Sciatic nerve (tissue), 2 donors: ENCODE results near the gene GOLGA6L10. TPM values are rescaled to one million over a fixed set of nuclear protein-coding genes. Genes with fewer than 3 reads are reported as not detected.
A peak's percentile ranks its signal among the peaks of the same experiment; 100 is the strongest.
"Not testable (repeated sequence)": the region's sequence is repeated elsewhere in the genome, so short reads cannot be mapped to it uniquely, and the experiment has no call there.

Experiments
- ATAC-seq: fragments of 200-7000 bp; cut with Tn5 transposase; one replicate; pipeline ENCODE4 v1.9.1; 2020; ENCODE audit warnings: mild to moderate bottlenecking, moderate library complexity
- DNase-seq: peaks from one replicate; pipeline ENCODE4 v3.0.0-alpha.2; 2020; ENCODE audit warnings: low spot score
- intact Hi-C: fragments of 100-400 bp; cut with DNase I; formaldehyde crosslinking; loops from one replicate; pipeline ENCODE4 v1.14.2; 2022
- total RNA-seq: library from RNA; stranded (reverse); fragmentation: NEBNext Ultra II Directional; extraction: Animal tissue kit (Norgen Biotek cat#: 25700); gene quantifications from one replicate; pipeline ENCODE4 v1.2.1, GENCODE V29; 2021
- donor health status: DM: no; HTN: no; CAD: no.
- donor health status: DM: no; HTN: no; CAD: no.

GOLGA6L10 gene
- total RNA-seq, result 1.9 TPM

- ATAC-seq, DNase-seq, intact Hi-C loops: not testable (repeated sequence)
These were observed at the start of gene GOLGA6L10 for GRCh38 chr15:82349375-82349774. Gene GOLGA6L10, minus strand, starts transcription at chr15:82349475. Its CDS starts 100 bp downstream, at chr15:82349375.

GRCh38 chr15:82398785-82399184 lies 49.5 kb upstream of the GOLGA6L10 start:
- no peak for ATAC-seq
- intact Hi-C loops, result no loop called here

GRCh38 chr15:82397817-82398216 lies 48.5 kb upstream of the GOLGA6L10 start:
- DNase-seq (no peak), ATAC-seq (no peak)

More at GRCh38 chr15:82398785-82399184, 49.5 kb upstream of the GOLGA6L10 start:
- DNase-seq, result no peak

GRCh38 chr15:82395788-82396187 lies 46.5 kb upstream of the GOLGA6L10 start:
- DNase-seq, intact Hi-C loops, ATAC-seq: not testable (repeated sequence)

More at GRCh38 chr15:82397817-82398216, 48.5 kb upstream of the GOLGA6L10 start:
- intact Hi-C loops, result no loop called here

- DNase-seq (no peak), ATAC-seq (no peak)
- intact Hi-C loops, result no loop called here
These were observed 44.4 kb upstream of the GOLGA6L10 start for GRCh38 chr15:82393671-82394070.

- intact Hi-C loops, ATAC-seq, DNase-seq: not testable (repeated sequence)
These were observed 42.8 kb upstream of the GOLGA6L10 start for GRCh38 chr15:82392077-82392476.

GRCh38 chr15:82390152-82390551 lies 40.9 kb upstream of the GOLGA6L10 start:
- not testable (repeated sequence) for ATAC-seq

GRCh38 chr15:82387209-82387608 lies 37.9 kb upstream of the GOLGA6L10 start:
- ATAC-seq, DNase-seq, intact Hi-C loops: not testable (repeated sequence)

More at GRCh38 chr15:82390152-82390551, 40.9 kb upstream of the GOLGA6L10 start:
- DNase-seq, intact Hi-C loops: not testable (repeated sequence)

GRCh38 chr15:82381330-82381955 lies 32.2 kb upstream of the GOLGA6L10 start:
- intact Hi-C loops, ATAC-seq, DNase-seq: not testable (repeated sequence)

GRCh38 chr15:82379552-82379951 lies 30.3 kb upstream of the GOLGA6L10 start:
- not testable (repeated sequence) for DNase-seq

GRCh38 chr15:82373661-82374060 lies 24.4 kb upstream of the GOLGA6L10 start:
- intact Hi-C loops, ATAC-seq: not testable (repeated sequence)

More at GRCh38 chr15:82379552-82379951, 30.3 kb upstream of the GOLGA6L10 start:
- ATAC-seq, intact Hi-C loops: not testable (repeated sequence)

GRCh38 chr15:82371656-82372055 lies 22.4 kb upstream of the GOLGA6L10 start:
- ATAC-seq (no peak), DNase-seq (no peak)
- intact Hi-C loops, result no loop called here

More at GRCh38 chr15:82373661-82374060, 24.4 kb upstream of the GOLGA6L10 start:
- not testable (repeated sequence) for DNase-seq

- ATAC-seq, DNase-seq, intact Hi-C loops: not testable (repeated sequence)
These were observed 18.5 kb upstream of the GOLGA6L10 start for GRCh38 chr15:82367790-82368189.

GRCh38 chr15:82365692-82366323 lies 16.5 kb upstream of the GOLGA6L10 start:
- peak; percentile 78 for ATAC-seq
- DNase-seq, intact Hi-C loops: not testable (repeated sequence)

GRCh38 chr15:82364548-82364947 lies 15.3 kb upstream of the GOLGA6L10 start:
- not testable (repeated sequence) for ATAC-seq

GRCh38 chr15:82362790-82363189 lies 13.5 kb upstream of the GOLGA6L10 start:
- DNase-seq, ATAC-seq, intact Hi-C loops: not testable (repeated sequence)

More at GRCh38 chr15:82364548-82364947, 15.3 kb upstream of the GOLGA6L10 start:
- DNase-seq, intact Hi-C loops: not testable (repeated sequence)

GRCh38 chr15:82360618-82361017 lies 11.3 kb upstream of the GOLGA6L10 start:
- ATAC-seq, intact Hi-C loops, DNase-seq: not testable (repeated sequence)

- intact Hi-C loops, ATAC-seq: not testable (repeated sequence)
These were observed 5.8 kb upstream of the GOLGA6L10 start for GRCh38 chr15:82355055-82355454.

GRCh38 chr15:82354546-82354945 lies 5.3 kb upstream of the GOLGA6L10 start:
- DNase-seq, ATAC-seq, intact Hi-C loops: not testable (repeated sequence)

More at GRCh38 chr15:82355055-82355454, 5.8 kb upstream of the GOLGA6L10 start:
- not testable (repeated sequence) for DNase-seq
